ENCODE data around the gene SPINK7.
"Not testable (repeated sequence)": the region's sequence is repeated elsewhere in the genome, so short reads cannot be mapped to it uniquely, and the experiment has no call there.

SPINK7 gene

DNA sequence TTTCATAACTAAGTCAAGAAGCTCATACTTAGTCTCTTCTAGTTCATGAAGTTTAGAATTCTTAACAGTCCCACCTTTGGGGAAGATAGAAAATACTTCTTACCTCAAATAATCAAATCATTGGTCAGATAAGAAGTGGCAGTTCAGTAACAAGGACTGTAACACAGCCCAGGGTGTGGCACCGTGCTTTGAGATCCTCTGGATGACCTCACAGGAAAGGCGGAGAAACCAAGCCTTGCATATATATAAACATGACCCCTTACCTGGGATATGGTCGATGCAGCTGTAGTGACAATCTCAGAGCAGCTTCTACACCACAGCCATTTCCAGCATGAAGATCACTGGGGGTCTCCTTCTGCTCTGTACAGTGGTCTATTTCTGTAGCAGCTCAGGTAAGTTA lies at the start of gene SPINK7:
Gene SPINK7, plus strand, starts transcription at position 271 of the 400 bp plus-strand sequence. Its CDS starts 61 bp downstream, at position 332.
- FAIRE-seq: no peak

DNA sequence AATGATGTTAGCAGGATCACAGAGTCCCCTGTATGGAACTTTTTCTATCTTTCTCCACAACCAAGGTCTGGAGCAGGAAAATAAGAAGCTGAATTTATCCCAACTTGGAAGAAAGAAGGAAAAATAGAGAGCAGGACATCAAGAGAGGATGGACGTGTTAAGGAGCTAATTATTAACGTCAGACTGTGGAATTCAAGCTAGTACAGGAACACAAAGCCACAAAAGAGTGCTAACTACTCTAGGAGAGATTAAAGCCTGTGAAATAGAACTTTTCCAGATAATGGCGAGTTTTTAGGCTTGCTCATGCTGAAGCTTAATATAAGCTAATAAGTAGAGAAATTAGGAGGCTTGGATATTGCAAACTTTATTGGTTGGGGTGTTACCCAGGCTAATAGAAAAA lies 44.3 kb upstream of the SPINK7 start:
- no peak for FAIRE-seq

DNA sequence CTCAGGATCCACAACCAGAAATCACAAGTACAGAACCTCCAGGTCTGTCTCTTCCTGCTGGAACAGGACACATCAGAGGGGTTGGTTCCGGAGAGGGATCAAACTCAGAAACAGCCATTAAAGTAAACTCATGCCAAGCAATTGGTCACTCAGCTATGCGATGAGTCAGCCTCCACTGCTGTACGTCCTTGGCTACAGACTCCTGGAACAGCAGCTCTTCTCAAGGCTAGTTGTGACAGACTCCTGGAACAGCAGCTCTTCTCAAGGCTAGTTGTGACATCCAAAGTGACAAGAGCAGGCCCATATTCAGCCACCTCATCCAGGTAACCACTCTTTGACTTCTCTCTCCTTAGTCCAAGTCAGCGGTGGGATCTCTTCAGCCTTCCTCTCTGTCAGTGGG lies 43.7 kb upstream of the SPINK7 start, which contains the start of gene SPINK13:
Gene SPINK13, plus strand, starts transcription at position 229 of the 400 bp plus-strand sequence. CDS start 1,279 bp downstream, outside the sequence.
- FAIRE-seq: no peak

DNA sequence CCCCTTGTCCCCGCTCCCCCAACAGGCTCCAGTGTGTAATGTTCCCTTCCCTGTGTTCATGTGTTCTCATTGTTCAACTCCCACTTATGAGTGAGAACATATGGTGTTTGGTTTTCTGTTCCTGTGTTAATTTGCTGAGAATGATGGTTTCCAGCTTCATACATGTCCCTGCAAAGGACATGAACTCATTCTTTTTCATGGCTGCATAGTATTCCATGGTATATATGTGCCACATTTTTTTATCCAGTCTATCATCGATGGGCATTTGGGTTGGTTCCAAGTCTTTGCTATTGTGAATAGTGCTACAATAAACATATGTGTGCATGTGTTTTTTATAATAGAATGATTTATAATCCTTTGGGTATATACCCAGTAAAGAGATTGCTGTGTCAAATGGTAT lies 37.1 kb upstream of the SPINK7 start:
- not testable (repeated sequence) for FAIRE-seq

DNA sequence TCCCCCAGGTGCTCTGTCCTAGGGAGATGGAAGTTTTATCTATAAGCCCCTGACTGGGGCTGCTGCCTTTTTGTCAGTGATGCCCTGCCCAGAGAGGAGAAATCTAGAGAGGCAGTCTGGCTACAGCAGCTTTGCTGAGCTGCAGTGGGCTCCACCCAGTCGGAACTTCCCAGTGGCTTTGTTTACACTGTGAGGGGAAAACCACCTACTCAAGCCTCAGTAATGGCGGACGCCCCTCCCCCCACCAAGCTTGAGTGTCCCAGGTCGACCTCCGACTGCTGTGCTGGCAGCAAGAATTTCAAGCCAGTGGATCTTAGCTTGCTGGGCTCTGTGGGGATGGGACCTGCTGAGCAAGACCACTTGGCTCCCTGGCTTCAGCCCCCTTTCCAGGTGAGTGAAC lies 31.3 kb upstream of the SPINK7 start:
- FAIRE-seq: not testable (repeated sequence)

DNA sequence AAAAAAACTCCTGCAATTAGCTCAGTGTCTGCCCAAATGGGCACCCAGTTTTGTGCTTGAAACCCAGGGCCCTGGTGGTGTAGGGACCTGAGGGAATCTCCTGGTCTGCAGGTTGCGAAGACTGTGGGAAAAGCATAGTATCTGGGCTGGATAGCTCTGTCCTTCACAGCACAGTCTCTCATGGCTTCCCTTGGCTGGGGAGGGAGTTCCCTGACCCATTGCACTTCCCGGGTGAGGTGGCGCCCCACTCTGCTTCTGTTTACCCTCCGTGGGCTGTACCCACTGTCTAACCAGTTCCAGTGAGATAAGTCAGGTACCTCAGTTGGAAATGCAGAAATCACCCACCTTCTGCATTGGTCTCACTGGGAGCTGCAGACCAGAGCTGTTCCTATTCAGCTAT lies 30.9 kb upstream of the SPINK7 start:
- FAIRE-seq: not testable (repeated sequence)

DNA sequence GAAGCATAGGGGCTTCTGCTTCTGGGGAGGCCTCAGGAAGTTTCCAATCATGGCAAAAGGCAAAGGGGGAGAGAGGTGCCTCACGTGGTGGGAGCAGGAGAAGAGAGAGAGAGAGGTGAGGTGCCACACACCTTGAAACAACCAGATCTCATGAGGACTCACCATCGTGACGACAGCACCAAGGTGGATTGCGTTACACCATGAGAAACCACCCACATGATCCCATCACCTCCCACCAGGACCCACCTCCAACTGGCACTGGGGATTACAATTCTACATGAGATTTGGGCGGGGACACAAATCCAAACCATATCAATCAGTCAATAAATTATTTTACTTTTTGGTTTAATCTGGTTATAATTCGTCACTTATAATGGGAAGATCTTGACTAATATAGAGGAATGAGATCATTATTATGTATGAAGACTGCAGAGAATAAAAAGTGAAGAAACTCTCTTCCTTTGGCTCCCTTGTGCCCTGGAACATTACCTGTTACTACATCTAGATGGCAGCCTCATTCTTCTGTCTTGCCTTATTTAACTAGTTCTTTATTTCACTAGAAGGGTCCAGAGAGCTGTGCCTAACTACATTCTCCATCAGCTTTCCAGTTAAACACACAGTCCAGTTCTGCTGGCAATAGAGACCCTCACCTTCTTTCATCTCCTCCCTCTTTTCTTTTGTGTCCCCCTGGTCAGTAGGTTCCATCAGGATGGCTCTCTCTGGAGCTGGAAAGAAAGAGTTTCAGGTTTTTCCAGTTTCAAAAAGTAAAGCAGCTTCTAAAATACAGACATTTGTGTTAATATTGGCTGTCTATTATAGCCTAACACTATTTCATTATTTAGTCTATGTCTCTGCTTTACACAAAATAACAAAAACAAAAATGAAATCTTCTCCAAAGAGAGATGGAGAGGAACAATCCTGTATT lies 21.7 kb upstream of the SPINK7 start:
- no peak for FAIRE-seq

DNA sequence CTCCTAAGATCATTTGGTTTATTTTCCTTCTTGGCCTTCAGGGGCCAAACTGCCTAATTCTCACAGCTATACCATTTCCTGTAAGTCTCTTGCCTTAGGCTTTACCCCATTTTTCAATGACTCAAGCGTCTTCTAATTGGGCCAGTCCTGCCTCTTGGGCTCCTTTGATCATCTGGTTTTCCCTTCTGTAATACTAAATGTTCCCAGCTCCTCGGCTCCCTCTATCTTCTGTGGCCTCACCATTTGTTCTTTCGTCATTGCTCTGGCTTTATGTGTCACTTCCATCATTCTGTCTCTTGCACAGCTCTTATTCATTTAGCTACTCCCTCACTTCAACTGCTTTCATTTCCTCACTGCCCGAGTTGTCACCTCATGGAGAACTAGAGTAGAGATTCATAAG lies 14.5 kb upstream of the SPINK7 start:
- FAIRE-seq: no peak

DNA sequence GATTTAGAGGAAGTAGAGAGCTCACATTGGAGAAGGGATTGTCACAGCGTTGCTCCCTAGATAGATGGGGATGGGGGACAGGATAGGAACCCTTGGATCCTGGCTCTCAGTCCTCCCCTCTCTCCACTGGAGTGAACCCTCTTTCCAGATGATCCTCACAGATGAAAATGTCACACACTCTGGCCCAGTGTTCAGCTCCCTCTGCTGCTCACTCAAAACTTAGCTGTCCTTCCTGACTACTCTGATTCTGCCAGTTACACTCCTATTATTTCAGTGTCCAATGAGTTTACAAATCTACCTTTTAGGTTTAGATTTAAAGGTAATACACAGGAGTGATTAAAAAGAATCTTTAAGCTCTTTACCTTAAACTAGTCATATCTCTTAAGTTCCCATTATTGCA lies 5.8 kb upstream of the SPINK7 start:
- FAIRE-seq: no peak

DNA sequence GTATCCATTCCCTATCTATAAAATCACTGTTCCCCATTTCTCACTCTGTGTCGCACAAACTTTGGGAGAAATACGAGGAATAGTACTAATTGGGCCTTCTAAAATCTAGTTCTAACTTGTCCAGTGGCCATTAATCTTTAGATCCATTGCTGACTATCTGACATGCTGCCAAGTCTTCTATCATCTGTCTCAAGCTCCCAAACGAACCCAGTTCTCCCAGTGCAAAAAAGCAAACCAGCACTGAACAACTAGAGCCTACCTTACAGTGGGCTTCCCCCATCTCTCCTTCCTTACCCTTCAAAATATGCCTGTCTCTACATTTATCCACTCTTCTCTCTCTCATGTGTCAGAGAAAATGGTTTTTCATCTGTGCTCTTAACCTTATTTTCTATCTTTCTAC lies 3.2 kb upstream of the SPINK7 start:
- FAIRE-seq: no peak

DNA sequence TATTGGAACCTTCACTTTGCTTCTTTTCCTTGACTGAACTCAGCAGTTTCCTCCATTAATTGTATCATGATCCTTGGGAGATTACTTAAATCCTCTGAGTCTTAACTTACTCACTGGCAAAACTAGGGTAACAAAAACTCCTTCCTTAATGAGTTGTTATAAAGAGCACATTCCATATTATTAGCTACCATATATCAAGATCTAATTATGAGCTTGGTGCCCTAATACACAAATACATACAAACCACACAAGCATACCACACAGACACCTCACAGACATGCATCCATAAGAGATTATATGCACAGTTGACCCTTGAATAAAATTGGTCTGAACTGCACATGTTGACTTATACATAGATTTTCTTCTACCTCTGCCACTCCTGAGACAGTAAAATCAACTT lies 2.5 kb upstream of the SPINK7 start:
- no peak for FAIRE-seq

DNA sequence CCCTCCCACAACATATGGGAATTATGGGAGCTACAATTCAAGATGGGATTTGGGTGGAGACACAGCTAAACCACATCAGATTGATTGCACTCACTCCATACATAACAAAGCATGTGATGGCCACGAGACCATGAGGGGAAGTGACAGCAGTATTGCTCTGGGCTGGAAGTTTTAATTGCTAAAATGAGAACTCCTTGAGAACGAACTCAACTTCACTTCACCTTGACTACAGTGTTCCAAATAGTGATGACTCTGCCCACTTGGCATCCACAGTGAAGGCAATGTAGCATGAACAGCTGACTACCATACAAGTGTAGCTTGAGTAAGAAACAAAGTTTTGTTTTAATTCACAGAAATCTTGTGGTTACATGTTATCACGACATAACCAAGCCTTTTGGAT lies 739 bp upstream of the SPINK7 start:
- FAIRE-seq: no peak

DNA sequence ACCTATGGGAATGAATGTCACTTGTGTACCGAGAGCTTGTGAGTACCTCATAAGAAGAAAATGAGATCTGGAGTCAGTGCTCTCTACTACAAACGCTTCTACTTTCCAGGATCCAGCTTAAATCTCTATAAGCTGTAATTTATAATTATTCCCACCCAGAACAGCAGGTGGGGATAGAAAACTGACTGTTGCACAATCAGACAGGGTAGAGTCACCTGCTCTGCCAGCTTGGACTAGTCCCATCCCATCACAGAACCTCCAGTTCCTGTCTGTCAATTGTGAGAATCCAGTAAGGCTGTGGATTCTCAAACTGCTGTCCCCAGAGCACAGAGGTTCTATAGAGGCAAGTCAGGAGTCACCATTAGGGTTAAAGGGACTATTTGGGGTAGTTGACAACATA lies 2.0 kb downstream of the SPINK7 start:
- no peak for FAIRE-seq

DNA sequence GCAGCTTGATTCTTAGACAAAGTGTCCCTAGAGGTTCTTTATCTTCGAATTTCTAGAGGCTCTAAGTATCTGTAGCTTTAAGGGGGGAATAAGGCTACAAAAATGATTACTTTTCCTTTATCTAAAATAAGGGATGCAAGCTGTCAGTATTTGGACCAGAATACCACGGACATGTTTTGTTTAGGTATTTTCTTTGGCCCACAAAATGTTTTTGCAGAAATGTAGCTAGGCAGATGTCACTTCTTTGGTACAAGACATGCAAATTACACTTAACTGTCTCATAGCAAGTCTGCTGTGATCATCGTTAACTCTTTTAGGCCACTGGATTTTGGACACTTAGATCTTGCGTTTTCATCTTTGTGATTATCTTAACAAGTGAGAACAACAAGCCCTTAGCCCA lies 2.5 kb downstream of the SPINK7 start:
- FAIRE-seq: no peak

DNA sequence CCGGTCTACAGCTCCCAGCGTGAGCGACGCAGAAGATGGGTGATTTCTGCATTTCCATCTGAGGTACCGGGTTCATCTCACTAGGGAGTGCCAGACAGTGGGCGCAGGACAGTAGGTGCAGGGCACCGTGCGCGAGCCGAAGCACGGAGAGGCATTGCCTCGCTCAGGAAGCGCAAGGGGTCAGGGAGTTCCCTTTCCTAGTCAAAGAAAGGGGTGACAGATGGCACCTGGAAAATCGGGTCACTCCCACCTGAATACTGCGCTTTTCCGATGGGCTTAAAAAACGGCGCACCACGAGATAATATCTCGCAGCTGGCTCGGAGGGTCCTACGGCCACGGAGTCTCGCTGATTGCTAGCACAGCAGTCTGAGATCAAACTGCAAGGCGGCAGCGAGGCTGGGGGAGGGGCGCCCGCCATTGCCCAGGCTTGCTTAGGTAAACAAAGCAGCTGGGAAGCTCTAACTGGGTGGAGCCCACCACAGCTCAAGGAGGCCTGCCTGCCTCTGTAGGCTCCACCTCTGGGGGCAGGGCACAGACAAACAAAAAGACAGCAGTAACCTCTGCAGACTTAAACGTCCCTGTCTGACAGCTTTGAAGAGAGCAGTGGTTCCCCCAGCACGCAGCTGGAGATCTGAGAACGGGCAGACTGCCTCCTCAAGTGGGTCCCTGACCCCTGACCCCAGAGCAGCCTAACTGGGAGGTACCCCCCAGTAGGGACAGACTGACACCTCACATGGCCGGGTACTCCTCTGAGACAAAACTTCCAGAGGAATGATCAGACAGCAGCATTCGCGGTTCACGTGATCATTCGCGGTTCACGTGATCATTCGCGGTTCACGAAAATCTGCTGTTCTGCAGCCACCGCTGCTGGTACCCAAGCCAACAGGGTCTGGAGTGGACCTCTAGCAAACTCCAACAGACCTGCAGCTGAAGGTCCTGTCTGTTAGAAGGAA lies 8.1 kb downstream of the SPINK7 start:
- FAIRE-seq: not testable (repeated sequence)

DNA sequence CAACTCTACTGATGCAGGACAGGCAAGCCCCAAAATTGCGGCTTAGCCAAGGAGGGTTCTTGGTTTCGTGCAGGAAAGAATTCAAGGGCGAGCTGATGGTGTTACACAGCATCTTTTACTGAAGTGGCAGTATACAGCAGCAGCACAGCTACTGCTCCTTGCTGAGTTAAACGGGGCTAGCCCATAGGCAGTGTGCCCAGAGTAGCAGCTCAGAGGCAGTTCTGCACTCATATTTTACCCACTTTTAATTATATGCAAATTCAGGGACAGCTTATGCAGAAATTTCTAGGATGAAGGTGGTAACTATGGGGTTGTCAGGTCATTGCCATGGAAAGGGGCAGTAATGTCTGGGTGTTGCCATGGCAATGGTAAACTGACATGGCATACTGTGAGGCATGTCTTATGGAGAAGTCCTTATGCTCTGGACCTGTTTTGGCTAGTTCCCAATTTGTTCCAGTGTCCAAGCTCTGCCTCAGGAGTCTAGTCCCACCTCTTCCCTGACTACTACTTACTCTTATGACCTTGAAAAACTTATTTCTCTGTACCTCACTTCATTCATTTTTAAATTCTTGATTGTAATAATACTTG lies 21.1 kb downstream of the SPINK7 start:
- no peak for FAIRE-seq

DNA sequence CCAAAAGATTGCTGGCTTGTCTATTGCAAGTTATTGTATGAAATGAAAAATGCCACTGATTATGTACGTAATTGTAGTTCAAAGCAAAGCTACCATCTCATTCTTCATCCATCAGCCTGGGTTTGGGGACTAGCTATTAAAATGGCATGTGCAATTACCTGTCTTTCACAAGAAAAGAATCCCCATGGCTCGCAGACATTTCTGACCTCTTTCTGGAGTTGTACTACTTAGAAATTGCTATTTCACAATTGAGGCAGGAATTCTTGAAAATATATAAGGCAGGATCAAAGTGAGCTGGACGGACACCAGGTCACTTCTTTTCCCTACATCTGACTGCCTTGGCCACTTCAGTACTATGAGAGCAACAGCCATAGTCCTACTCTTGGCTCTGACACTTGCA lies 23.0 kb downstream of the SPINK7 start, which contains the start of gene SPINK9:
Gene SPINK9, plus strand, starts transcription at position 301 of the 400 bp plus-strand sequence. Its CDS starts 55 bp downstream, at position 356.
- FAIRE-seq: no peak

DNA sequence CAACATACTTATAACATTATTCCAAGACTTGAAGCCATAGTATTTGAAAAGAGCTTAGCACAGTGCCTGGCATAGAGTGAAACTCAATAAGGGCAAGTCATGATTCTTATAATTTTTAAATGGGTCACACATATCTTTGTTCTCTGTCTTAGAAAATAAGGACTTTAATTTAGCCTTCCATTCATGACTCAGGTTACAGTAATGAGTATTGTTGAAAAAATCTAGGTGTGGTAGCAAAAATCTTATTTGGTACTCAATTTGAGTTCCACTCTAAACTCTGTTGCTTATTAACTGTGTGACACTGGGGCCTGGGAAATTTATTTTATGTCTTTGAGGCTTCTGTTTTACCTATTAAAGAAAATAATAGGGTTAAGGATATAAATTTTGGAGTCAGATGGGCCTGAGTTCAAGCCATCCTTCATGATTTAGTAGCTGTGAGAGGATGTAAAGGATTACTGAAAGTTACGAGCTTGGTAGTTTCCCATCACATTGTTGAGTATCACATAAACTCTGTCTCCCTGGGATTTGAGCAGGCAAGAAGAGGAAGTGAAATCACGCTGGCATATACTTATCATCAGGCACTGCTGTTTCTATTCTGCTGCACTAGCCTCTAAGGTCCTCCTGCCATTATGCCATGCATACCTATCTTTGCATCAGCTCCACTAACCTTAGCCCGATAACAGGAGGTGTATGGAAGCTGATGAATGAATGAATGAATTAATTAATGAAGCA lies 24.6 kb downstream of the SPINK7 start:
- no peak for FAIRE-seq

DNA sequence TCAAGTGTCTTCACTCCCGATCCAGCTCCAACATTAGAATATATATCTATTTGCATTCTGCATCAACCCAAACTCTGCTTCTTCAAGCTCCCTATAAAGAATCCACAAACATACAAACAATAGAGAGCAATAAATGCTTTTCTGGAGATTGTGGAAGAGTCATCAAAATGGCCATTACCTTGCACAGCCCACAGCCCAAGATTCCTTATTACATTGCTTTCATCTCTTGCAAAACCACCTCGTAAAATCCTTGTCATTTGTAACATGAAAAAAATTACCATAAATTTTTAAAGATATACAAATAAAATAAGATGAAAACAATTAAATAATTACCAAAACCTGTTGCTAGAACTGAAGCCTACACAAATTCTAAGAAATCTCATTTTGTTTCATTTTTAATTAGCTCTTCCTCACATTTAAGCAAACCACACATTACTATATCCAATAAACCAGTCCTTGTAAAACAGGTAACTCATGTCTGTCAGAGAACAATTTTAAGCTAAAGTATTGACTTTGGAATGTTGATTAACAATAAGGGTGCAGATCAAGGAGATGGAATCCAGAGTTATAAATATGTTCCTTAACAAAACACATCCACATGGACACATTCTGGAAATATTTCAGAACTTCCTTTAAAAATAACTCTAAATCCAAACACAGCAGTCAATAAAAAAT lies 30.3 kb downstream of the SPINK7 start:
- no peak for FAIRE-seq

DNA sequence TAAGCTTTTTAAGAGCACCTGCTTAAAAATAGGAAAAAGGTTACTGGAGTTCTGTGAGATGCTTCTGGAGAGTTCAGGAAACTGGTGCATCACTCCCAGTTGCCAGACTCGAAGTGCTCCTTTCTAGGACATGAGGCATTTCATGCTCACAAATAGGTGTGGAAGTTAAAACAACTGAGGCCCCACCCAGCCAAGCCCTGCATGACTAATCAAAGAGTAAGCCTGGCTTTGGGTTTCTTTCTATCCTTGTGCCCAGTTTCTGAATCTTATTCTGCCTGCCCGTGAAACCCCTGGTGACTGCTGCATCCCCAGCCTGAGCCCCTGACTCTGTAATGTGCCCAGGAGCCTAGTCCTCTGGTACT lies 30.8 kb downstream of the SPINK7 start:
- no peak for FAIRE-seq

DNA sequence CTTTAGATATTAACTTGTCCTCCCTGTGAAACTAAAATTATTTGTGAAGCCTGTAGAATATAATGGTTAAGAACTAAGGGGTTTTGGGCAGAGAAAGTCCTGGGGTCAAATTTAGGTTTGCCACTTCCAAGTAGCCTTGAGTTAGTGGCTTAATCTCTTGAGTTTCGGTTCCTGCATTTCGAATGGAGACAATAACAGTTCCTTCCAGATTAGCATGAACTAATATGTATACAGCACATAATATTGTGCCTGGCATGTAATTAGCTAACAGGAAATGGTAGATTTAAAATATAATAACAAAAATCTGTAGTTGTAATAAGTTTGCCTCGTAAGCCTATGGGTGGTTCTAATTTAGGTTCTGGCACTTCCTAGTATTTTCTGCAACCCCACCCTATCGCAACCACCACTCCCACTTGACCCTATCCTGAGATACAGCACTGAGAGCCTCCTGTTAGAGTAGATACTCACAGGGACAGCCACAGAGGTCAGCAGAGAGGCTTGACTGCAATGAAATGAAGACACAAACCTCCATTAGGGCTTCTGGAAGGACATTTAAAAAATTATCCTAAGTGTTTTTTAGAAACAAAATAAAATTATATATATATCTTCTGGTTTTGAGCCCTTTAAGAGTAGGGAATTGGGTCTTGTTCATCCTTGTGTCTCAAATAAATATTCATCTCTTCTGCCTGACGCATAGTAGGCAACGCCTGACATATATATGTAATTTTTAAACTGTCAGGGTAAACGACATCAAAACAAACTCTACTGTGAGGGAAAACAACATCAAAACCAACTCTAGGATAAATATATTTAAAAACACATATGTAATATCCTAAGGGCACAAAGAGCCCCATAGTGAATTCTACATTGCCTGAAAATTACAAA lies 31.6 kb downstream of the SPINK7 start:
- FAIRE-seq: no peak
